Prostate gland (tissue), 2 donors: ENCODE results near the gene AIFM2.

Experiments
- POLR2A ChIP-seq: fragments of 450-650 bp; IDR thresholded peaks from one replicate; pipeline ENCODE4 v1.6.1; 2016; ENCODE audit warnings: antibody characterized with exemption, mild to moderate bottlenecking
- TF ChIP-seq, protein P1 (sequence below), 4 experiments: fragments of 200-600 bp in 2 of 4; fragments of 450-650 bp in 2 of 4; sonication (generic) in 2 of 4; IDR thresholded peaks; 1 replicate in 3 of 4; 2 replicates in 1 of 4; pipeline ENCODE4 v1.5.1; 2016 to 2019; ENCODE audit warnings: antibody characterized with exemption in 4 of 4, mild to moderate bottlenecking in 2 of 4, moderate library complexity in 2 of 4

DNA sequence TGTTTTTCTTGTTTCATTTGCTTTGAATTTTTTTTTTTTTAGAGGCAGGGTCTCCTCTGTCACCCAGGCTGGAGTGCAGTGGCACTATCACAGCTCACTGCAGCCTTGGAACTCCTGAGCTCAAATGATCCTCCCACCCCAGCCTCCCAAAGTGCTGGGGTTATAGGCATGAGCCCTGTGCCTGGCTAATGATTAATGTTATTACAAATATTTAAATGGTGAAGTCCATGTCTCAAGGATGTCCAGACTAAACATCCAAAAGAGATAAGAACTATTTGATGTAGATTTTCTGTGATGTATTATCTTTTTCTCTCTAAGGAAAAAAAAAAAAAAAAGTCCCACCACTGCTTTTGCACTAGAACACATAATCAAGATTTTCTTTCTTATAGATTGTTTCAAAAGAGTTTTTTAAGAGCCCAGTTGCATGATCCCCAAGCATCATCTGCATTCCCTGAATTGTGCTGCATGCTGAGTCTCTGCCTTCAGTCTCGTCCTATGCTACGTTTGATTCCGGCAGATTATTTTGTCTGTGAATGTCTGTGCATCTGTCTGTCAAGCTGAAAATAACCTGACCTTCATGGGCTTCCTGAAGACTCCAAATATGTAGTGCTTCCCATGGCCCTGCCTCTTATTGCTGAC, 46.5 kb downstream of the AIFM2 start:
- TF ChIP-seq, protein P1, sequence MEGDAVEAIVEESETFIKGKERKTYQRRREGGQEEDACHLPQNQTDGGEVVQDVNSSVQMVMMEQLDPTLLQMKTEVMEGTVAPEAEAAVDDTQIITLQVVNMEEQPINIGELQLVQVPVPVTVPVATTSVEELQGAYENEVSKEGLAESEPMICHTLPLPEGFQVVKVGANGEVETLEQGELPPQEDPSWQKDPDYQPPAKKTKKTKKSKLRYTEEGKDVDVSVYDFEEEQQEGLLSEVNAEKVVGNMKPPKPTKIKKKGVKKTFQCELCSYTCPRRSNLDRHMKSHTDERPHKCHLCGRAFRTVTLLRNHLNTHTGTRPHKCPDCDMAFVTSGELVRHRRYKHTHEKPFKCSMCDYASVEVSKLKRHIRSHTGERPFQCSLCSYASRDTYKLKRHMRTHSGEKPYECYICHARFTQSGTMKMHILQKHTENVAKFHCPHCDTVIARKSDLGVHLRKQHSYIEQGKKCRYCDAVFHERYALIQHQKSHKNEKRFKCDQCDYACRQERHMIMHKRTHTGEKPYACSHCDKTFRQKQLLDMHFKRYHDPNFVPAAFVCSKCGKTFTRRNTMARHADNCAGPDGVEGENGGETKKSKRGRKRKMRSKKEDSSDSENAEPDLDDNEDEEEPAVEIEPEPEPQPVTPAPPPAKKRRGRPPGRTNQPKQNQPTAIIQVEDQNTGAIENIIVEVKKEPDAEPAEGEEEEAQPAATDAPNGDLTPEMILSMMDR (IDR thresholded peaks at IDR 0.05): no peak
- no peak for TF ChIP-seq POLR2A
